Mesenchymal stem cell (in vitro differentiated cells and primary cell): ENCODE data around the gene AKAP6.
A peak's percentile ranks its signal among the peaks of the same experiment; 100 is the strongest.

Experiments used
- DNase-seq: peaks from one replicate; pipeline ENCODE4 v3.0.0-alpha.2; 2013
- H2AFZ ChIP-seq: one replicate; pipeline ENCODE4 v1.6.1; 2013; ENCODE audit warnings: low read depth, mild to moderate bottlenecking, control low read depth, inconsistent platforms, low read length, moderate library complexity
- H2AK5ac ChIP-seq: 2 replicates; pipeline ENCODE4 v1.6.1; 2013; ENCODE audit warnings: low read length, moderate library complexity, mild to moderate bottlenecking, inconsistent platforms; ENCODE audit not compliant: severe bottlenecking
- H2BK120ac ChIP-seq: one replicate; pipeline ENCODE4 v1.6.1; 2013; ENCODE audit warnings: low read depth, mild to moderate bottlenecking, inconsistent platforms, low read length, moderate library complexity
- H2BK12ac ChIP-seq, 2 experiments: one replicate each; pipeline ENCODE4 v1.6.1; 2013; ENCODE audit warnings: inconsistent platforms in 2 of 2, low read length in 2 of 2, mild to moderate bottlenecking in 2 of 2, moderate library complexity in 2 of 2, control low read depth in 1 of 2
- H2BK15ac ChIP-seq: one replicate; pipeline ENCODE4 v1.6.1; 2013; ENCODE audit warnings: mild to moderate bottlenecking, low read depth, inconsistent platforms; ENCODE audit not compliant: poor library complexity, severe bottlenecking
- H2BK5ac ChIP-seq: 2 replicates; pipeline ENCODE4 v1.6.1; 2013; ENCODE audit warnings: low read depth, mild to moderate bottlenecking, low read length, control low read depth, inconsistent platforms; ENCODE audit not compliant: poor library complexity, severe bottlenecking
- H3K14ac ChIP-seq, 2 experiments: one replicate each; pipeline ENCODE4 v1.6.1; 2013; ENCODE audit warnings: inconsistent platforms in 2 of 2, low read length in 2 of 2, control low read depth in 1 of 2, mild to moderate bottlenecking in 1 of 2, moderate library complexity in 1 of 2
- H3K18ac ChIP-seq, 2 experiments: one replicate each; pipeline ENCODE4 v1.6.1; 2013; ENCODE audit warnings: inconsistent platforms in 2 of 2, low read length in 2 of 2, control low read depth in 1 of 2, low read depth in 1 of 2, mild to moderate bottlenecking in 1 of 2
- H3K23ac ChIP-seq, 2 experiments: one replicate each; pipeline ENCODE4 v1.6.1; 2013; ENCODE audit warnings: inconsistent platforms in 2 of 2, low read length in 2 of 2, mild to moderate bottlenecking in 2 of 2, moderate library complexity in 2 of 2, control low read depth in 1 of 2
- H3K27ac ChIP-seq: 2 replicates; pipeline ENCODE4 v1.5.1; 2013; ENCODE audit warnings: mild to moderate bottlenecking, moderate library complexity, low read length, control low read depth, inconsistent platforms; ENCODE audit not compliant: poor library complexity, severe bottlenecking
- H3K27me3 ChIP-seq, 2 experiments: 2 replicates each; pipeline versions ENCODE4 v1.6.1 to v1.7.0; 2013; ENCODE audit warnings: low read length in 2 of 2, mild to moderate bottlenecking in 2 of 2, moderate library complexity in 2 of 2, control low read depth in 1 of 2, inconsistent platforms in 1 of 2; ENCODE audit not compliant: control insufficient read depth in 1 of 2, insufficient read depth in 1 of 2
- H3K36me3 ChIP-seq, 2 experiments: 2 replicates each; pipeline versions ENCODE4 v1.6.1 to v1.7.0; 2013; ENCODE audit warnings: low read length in 2 of 2, control low read depth in 1 of 2, inconsistent platforms in 1 of 2, low read depth in 1 of 2, mild to moderate bottlenecking in 1 of 2; ENCODE audit not compliant: insufficient read depth in 2 of 2, control insufficient read depth in 1 of 2
- H3K4ac ChIP-seq, 2 experiments: one replicate each; pipeline ENCODE4 v1.6.1; 2013; ENCODE audit warnings: inconsistent platforms in 2 of 2, low read length in 2 of 2, mild to moderate bottlenecking in 2 of 2, moderate library complexity in 2 of 2, control low read depth in 1 of 2, low read depth in 1 of 2
- H3K4me1 ChIP-seq: 2 replicates; pipeline ENCODE4 v1.6.1; 2013; ENCODE audit warnings: low read depth, low read length, control low read depth; ENCODE audit not compliant: control insufficient read depth, insufficient read depth
- H3K4me2 ChIP-seq: 2 replicates; pipeline ENCODE4 v1.6.1; 2013; ENCODE audit warnings: low read length, mild to moderate bottlenecking, inconsistent platforms; ENCODE audit not compliant: poor library complexity, severe bottlenecking
- H3K4me3 ChIP-seq, 2 experiments: 2 replicates each; pipeline versions ENCODE4 v1.5.1 to v1.7.0; 2013; ENCODE audit warnings: low read length in 2 of 2, mild to moderate bottlenecking in 2 of 2, control low read depth in 1 of 2, low read depth in 1 of 2; ENCODE audit not compliant: insufficient read depth in 1 of 2
- H3K79me1 ChIP-seq: replicated peaks from 2 replicates; pipeline ENCODE4 v1.6.1; 2013; ENCODE audit warnings: mild to moderate bottlenecking, control low read depth, low read length, inconsistent platforms; ENCODE audit not compliant: poor library complexity, severe bottlenecking
- H3K9ac ChIP-seq: 2 replicates; pipeline ENCODE4 v1.7.0; 2013; ENCODE audit warnings: mild to moderate bottlenecking, low read length, moderate library complexity
- H3K9me3 ChIP-seq: 2 replicates; pipeline ENCODE4 v1.7.0; 2013; ENCODE audit warnings: mild to moderate bottlenecking, low read length; ENCODE audit not compliant: control insufficient read depth
- H4K8ac ChIP-seq: one replicate; pipeline ENCODE4 v1.6.1; 2013; ENCODE audit warnings: inconsistent platforms, mild to moderate bottlenecking, low read length, moderate library complexity
- H4K91ac ChIP-seq: one replicate; pipeline ENCODE4 v1.6.1; 2013; ENCODE audit warnings: mild to moderate bottlenecking, low read length, inconsistent platforms
- WGBS: methylation state at CpG from one replicate; pipeline ENCODE4 v1.1.7; 2013; ENCODE audit warnings: mixed read lengths; 5-methylcytosine and 5-hydroxymethylcytosine counted together

The AKAP6 gene

DNA sequence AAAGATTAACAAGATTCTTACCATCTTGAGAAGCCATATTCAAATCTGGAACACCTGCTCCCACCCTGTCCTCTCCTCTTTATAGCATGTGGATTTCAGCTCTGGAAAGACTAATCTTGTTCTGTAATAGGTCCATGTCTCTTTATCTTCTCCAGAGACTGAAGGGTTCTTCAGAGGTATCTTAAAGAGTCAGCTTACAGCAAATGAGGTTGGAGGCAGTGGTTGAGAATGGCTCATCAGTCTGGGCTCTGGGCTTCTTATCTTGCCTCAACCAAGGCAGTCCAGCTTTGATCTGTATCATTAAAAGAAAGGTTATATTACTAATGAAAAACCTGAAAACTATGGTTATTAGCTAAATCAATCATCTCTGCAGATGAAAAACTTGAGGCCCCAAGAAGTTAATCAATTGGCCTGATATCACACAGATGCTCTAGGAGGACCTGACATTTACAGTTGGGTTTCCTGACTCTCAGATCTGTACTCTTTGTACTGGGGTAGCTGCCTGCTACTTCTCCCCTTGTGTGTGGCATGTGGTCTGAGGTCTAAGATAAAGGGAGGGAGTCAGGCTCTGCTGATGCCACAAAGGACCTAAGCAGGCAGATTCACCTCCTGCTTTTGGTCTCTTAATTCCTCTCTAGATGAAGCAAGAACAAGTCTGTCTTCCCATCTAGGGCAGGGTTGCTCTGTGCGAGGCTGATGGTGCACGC, 1.7 kb upstream of the AKAP6 start:
- no peak overlapping the region for H3K18ac ChIP-seq
- no peaks in the 10 kb centered on the region for H3K9me3 ChIP-seq
- no peak overlapping the region for H3K4me2 ChIP-seq
- no peak overlapping the region for H2BK5ac ChIP-seq
- H2AK5ac ChIP-seq, result no peak overlapping the region
- H3K27ac ChIP-seq, result no peak overlapping the region
- H3K9ac ChIP-seq, result no peak overlapping the region
- H2BK12ac ChIP-seq, result peak overlapping the region in 1 of 2 experiments; percentile 49
- no peak overlapping the region for H3K4ac ChIP-seq
- no peak overlapping the region for H3K23ac ChIP-seq
- H4K91ac ChIP-seq, result no peak overlapping the region
- H3K4me1 ChIP-seq, result no peaks in the 10 kb centered on the region
- H3K4me3 ChIP-seq, result no peak overlapping the region
- WGBS, result 88% methylated on average over 2 of the region's 2 CpGs
- DNase-seq, result no peak
- H3K36me3 ChIP-seq, result no peaks in the 10 kb centered on the region
- no peak overlapping the region for H2AFZ ChIP-seq
- no peaks in the 10 kb centered on the region for H3K27me3 ChIP-seq
- H2BK120ac ChIP-seq, result no peak overlapping the region
- no peak overlapping the region for H4K8ac ChIP-seq
- no peak overlapping the region for H3K14ac ChIP-seq
- H3K79me1 ChIP-seq, result no peaks in the 10 kb centered on the region
- H2BK15ac ChIP-seq, result no peak overlapping the region

DNA sequence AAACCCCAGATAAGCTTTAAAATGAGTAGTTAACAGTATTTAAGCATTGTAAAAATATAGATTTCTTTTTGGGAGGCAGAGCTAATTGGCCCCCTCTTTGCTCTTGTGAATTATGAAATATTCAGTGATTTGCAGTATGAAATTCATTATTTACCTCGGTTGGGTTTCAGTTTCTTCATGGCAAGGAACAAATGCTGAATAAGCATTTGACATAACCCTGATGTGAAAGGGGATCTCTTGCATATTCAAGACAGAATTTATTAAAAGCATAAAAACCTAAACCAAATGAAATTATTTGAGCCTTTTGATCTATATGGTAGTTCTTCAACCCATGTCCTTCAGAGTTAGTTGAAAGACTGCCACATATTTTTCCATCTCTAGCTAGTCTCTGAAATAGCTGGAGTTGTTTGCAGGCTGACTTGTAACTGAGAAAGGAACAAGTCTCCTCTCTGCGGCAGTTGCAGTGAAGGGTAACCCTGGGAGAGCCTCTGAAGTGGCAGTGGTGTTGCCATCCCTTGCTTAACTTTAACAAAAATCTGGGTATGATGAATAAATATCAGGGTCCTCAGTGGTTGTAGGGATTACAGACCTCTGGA, 690 bp downstream of the AKAP6 start:
- Histone ChIP-seq H3K18ac (no peak overlapping the region), H3K4me2 (no peak overlapping the region), H3K23ac (no peak overlapping the region), H3K9ac (no peak overlapping the region), H3K4me3 (no peak overlapping the region), H2BK5ac (no peak overlapping the region), H2AK5ac (no peak overlapping the region), H3K14ac (no peak overlapping the region), H2AFZ (no peak overlapping the region), H3K4ac (no peak overlapping the region), H4K91ac (no peak overlapping the region), H3K27ac (no peak overlapping the region), H4K8ac (no peak overlapping the region), H3K4me1 (no peaks in the 10 kb centered on the region), H2BK120ac (no peak overlapping the region), H2BK12ac (no peak overlapping the region), H3K79me1 (no peaks in the 10 kb centered on the region), H3K9me3 (no peaks in the 10 kb centered on the region), H2BK15ac (no peak overlapping the region), H3K27me3 (no peaks in the 10 kb centered on the region), H3K36me3 (no peaks in the 10 kb centered on the region)
- WGBS, result 73% methylated on average over 2 of the region's 2 CpGs
- no peak for DNase-seq

GRCh38 chr14:32330351-32331111, 1.4 kb downstream of the AKAP6 start:
- Histone ChIP-seq H3K27me3 (no peaks in the 10 kb centered on the region), H4K8ac (no peak overlapping the region), H3K4me3 (no peak overlapping the region), H3K4me1 (peaks cover 1% of the 10 kb centered on the region), H3K18ac (no peak overlapping the region), H2AK5ac (no peak overlapping the region), H2BK15ac (no peak overlapping the region), H3K9ac (no peak overlapping the region), H3K27ac (no peak overlapping the region), H2BK5ac (no peak overlapping the region), H3K9me3 (no peaks in the 10 kb centered on the region), H3K36me3 (no peaks in the 10 kb centered on the region), H3K23ac (no peak overlapping the region), H3K4me2 (no peak overlapping the region), H3K4ac (no peak overlapping the region), H2BK120ac (no peak overlapping the region), H3K79me1 (no peaks in the 10 kb centered on the region), H3K14ac (no peak overlapping the region), H2AFZ (no peak overlapping the region), H4K91ac (no peak overlapping the region), H2BK12ac (no peak overlapping the region)
- 62% methylated on average over 4 of the region's 4 CpGs for WGBS
- DNase-seq, result peak; percentile 45

DNA sequence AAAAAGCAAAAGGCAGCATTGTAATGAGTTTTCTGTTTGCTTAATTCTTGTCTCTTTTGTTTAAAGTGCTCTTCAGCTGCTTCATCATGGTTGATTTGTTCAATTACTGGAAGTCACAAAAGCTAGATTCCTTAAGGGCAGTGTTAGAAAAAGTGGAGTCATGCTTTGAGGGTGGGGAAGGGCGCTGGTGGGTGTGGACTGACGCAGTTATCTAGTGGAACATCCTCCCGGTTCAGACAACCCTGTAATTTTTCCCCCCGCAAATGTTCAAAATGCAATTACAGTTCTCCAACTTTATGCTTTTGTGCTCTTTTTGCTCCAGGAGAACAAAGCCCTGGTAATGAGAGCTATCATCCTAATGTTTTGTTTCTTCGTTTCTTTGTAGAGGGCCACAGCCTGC, 2.1 kb downstream of the AKAP6 start:
- Histone ChIP-seq H3K9ac (no peak overlapping the region), H3K23ac (no peak overlapping the region), H2BK15ac (no peak overlapping the region), H3K18ac (peak overlapping the region in 1 of 2 experiments; percentile 21), H2BK12ac (no peak overlapping the region), H2AK5ac (no peak overlapping the region), H3K4me1 (peaks cover 1% of the 10 kb centered on the region), H3K79me1 (no peaks in the 10 kb centered on the region), H2AFZ (no peak overlapping the region), H3K9me3 (no peaks in the 10 kb centered on the region), H3K27ac (no peak overlapping the region), H2BK5ac (no peak overlapping the region), H3K4me3 (no peak overlapping the region), H3K4me2 (no peak overlapping the region), H3K4ac (no peak overlapping the region), H3K36me3 (no peaks in the 10 kb centered on the region), H2BK120ac (no peak overlapping the region), H4K91ac (no peak overlapping the region), H4K8ac (peak overlapping the region; percentile 32), H3K27me3 (no peaks in the 10 kb centered on the region), H3K14ac (no peak overlapping the region)
- WGBS, result 82% methylated on average over 5 of the region's 5 CpGs
- no peak for DNase-seq
